H9 (cell line): Measurements from ENCODE around the gene TAS1R1. TPM values are rescaled to one million over a fixed set of nuclear protein-coding genes. Genes with fewer than 3 reads are reported as not detected.
A peak's percentile ranks its signal among the peaks of the same experiment; 100 is the strongest.

Experiments
- DNase-seq: peaks from one replicate; pipeline ENCODE4 v3.0.0-alpha.2; 2017
- H2AFZ ChIP-seq: one replicate; pipeline ENCODE4 v1.6.1; 2013; ENCODE audit warnings: mild to moderate bottlenecking, low read length, control low read depth, moderate library complexity
- H2AK5ac ChIP-seq: 2 replicates; pipeline ENCODE4 v1.6.1; 2013; ENCODE audit warnings: low read length, control low read depth, mixed read lengths; ENCODE audit not compliant: insufficient read length
- H2BK120ac ChIP-seq: one replicate; pipeline ENCODE4 v1.6.1; 2013; ENCODE audit warnings: low read depth, mild to moderate bottlenecking, low read length, control low read depth, inconsistent platforms; ENCODE audit not compliant: poor library complexity, severe bottlenecking
- H2BK12ac ChIP-seq: 2 replicates; pipeline ENCODE4 v1.6.1; 2013; ENCODE audit warnings: low read length, control low read depth, mixed read lengths, low read depth; ENCODE audit not compliant: insufficient read length
- H2BK15ac ChIP-seq: 2 replicates; pipeline ENCODE4 v1.6.1; 2013; ENCODE audit warnings: low read depth, low read length, control low read depth
- H2BK20ac ChIP-seq: one replicate; pipeline ENCODE4 v1.6.1; 2013; ENCODE audit warnings: low read depth, mild to moderate bottlenecking, low read length, control low read depth, inconsistent platforms; ENCODE audit not compliant: poor library complexity, severe bottlenecking
- H2BK5ac ChIP-seq: 2 replicates; pipeline ENCODE4 v1.6.1; 2013; ENCODE audit warnings: low read length, control low read depth, mixed read lengths; ENCODE audit not compliant: insufficient read length
- H3K14ac ChIP-seq: 2 replicates; pipeline ENCODE4 v1.6.1; 2013; ENCODE audit warnings: low read length, control low read depth; ENCODE audit not compliant: insufficient read depth
- H3K18ac ChIP-seq: 2 replicates; pipeline ENCODE4 v1.6.1; 2013; ENCODE audit warnings: low read depth, mild to moderate bottlenecking, mixed read lengths, low read length, control low read depth; ENCODE audit not compliant: insufficient read length
- H3K23ac ChIP-seq: 2 replicates; pipeline ENCODE4 v1.6.1; 2013; ENCODE audit warnings: low read length, control low read depth, mixed read lengths, low read depth; ENCODE audit not compliant: insufficient read length
- H3K23me2 ChIP-seq: 2 replicates; pipeline ENCODE4 v1.6.1; 2013; ENCODE audit warnings: low read depth, mild to moderate bottlenecking, mixed read lengths, low read length, control low read depth; ENCODE audit not compliant: insufficient read length, poor library complexity, severe bottlenecking
- H3K27ac ChIP-seq: 2 replicates; pipeline ENCODE4 v1.5.1; 2013; ENCODE audit warnings: low read length, control low read depth, mixed read lengths, low read depth; ENCODE audit not compliant: insufficient read length
- H3K27me3 ChIP-seq: 2 replicates; pipeline ENCODE4 v1.6.1; 2013; ENCODE audit warnings: low read length, control low read depth, inconsistent platforms; ENCODE audit not compliant: insufficient read depth
- H3K4ac ChIP-seq: 2 replicates; pipeline ENCODE4 v1.6.1; 2013; ENCODE audit warnings: low read depth, mild to moderate bottlenecking, control low read depth, inconsistent platforms, low read length, moderate library complexity
- H3K4me1 ChIP-seq: 2 replicates; pipeline ENCODE4 v1.6.1; 2013; ENCODE audit warnings: low read length, control low read depth, inconsistent platforms; ENCODE audit not compliant: insufficient read depth
- H3K4me2 ChIP-seq: 2 replicates; pipeline ENCODE4 v1.6.1; 2013; ENCODE audit warnings: low read length, control low read depth, mixed read lengths; ENCODE audit not compliant: insufficient read length, insufficient read depth
- H3K56ac ChIP-seq: 2 replicates; pipeline ENCODE4 v1.6.1; 2013; ENCODE audit warnings: low read depth, mild to moderate bottlenecking, mixed read lengths, low read length, control low read depth; ENCODE audit not compliant: insufficient read length
- H3K79me1 ChIP-seq: 2 replicates; pipeline ENCODE4 v1.6.1; 2013; ENCODE audit warnings: low read depth, mild to moderate bottlenecking, moderate library complexity, low read length, control low read depth, inconsistent platforms; ENCODE audit not compliant: insufficient read depth, poor library complexity, severe bottlenecking
- H3K79me2 ChIP-seq: 2 replicates; pipeline ENCODE4 v1.6.1; 2013; ENCODE audit warnings: low read length, control low read depth, inconsistent platforms; ENCODE audit not compliant: insufficient read depth
- H3K9ac ChIP-seq: 2 replicates; pipeline ENCODE4 v1.6.1; 2013; ENCODE audit warnings: low read length, control low read depth, mixed read lengths; ENCODE audit not compliant: insufficient read length; ENCODE audit errors: extremely low read depth
- H3K9me3 ChIP-seq: one replicate; pipeline ENCODE4 v1.6.1; 2013; ENCODE audit warnings: low read depth, low read length, inconsistent platforms; ENCODE audit not compliant: control insufficient read depth
- H3T11ph ChIP-seq: one replicate; pipeline ENCODE4 v1.6.1; 2013; ENCODE audit warnings: mild to moderate bottlenecking, low read length, control low read depth, inconsistent platforms
- H4K20me1 ChIP-seq: one replicate; pipeline ENCODE4 v1.6.1; 2013; ENCODE audit not compliant: control insufficient read depth, insufficient read length, insufficient read depth
- H4K5ac ChIP-seq: 2 replicates; pipeline ENCODE4 v1.6.1; 2013; ENCODE audit warnings: low read depth, mild to moderate bottlenecking, mixed read lengths, low read length, control low read depth; ENCODE audit not compliant: insufficient read length
- H4K8ac ChIP-seq: replicated peaks from 2 replicates; pipeline ENCODE4 v1.6.1; 2013; ENCODE audit warnings: low read length, control low read depth, mixed read lengths, low read depth; ENCODE audit not compliant: insufficient read length
- H4K91ac ChIP-seq: 2 replicates; pipeline ENCODE4 v1.6.1; 2013; ENCODE audit warnings: low read depth, mild to moderate bottlenecking, moderate library complexity, mixed read lengths, low read length, control low read depth; ENCODE audit not compliant: insufficient read length
- H3K27ac Mint-ChIP-seq, 3 experiments: 2 replicates in 2 of 3; 3 replicates in 1 of 3; pipeline ENCODE4 v1.8.0; 2020 to 2021; ENCODE audit warnings: mixed read lengths in 3 of 3, mild to moderate bottlenecking in 1 of 3, moderate library complexity in 1 of 3
- H3K27me3 Mint-ChIP-seq: 2 replicates; pipeline ENCODE4 v1.8.0; 2021; ENCODE audit warnings: low read depth, mild to moderate bottlenecking, moderate library complexity, mixed read lengths
- H3K36me3 Mint-ChIP-seq, 3 experiments: 2 replicates in 2 of 3; 3 replicates in 1 of 3; pipeline ENCODE4 v1.8.0; 2020 to 2021; ENCODE audit warnings: low read depth in 3 of 3, mixed read lengths in 3 of 3; ENCODE audit not compliant: insufficient read depth in 1 of 3
- H3K4me1 Mint-ChIP-seq, 2 experiments: 2 replicates each; pipeline ENCODE4 v1.8.0; 2020; ENCODE audit warnings: mixed read lengths in 2 of 2
- H3K4me3 Mint-ChIP-seq, 2 experiments: 2 replicates in 1 of 2; 3 replicates in 1 of 2; pipeline ENCODE4 v1.8.0; 2020 to 2021; ENCODE audit warnings: mild to moderate bottlenecking in 2 of 2, mixed read lengths in 2 of 2, moderate library complexity in 1 of 2
- H3K9me3 Mint-ChIP-seq, 2 experiments: 2 replicates in 1 of 2; 3 replicates in 1 of 2; pipeline ENCODE4 v1.8.0; 2020; ENCODE audit warnings: mild to moderate bottlenecking in 2 of 2, mixed read lengths in 2 of 2, moderate library complexity in 1 of 2
- WGBS: extraction: QIAGEN DNeasy Blood & Tissue Kit; methylation state at CpG from one replicate; pipeline ENCODE4 v1.1.7; 2013; ENCODE audit warnings: missing lambda C conversion rate, low lambda C conversion rate, mixed read lengths; ENCODE audit not compliant: insufficient read length; ENCODE audit errors: extremely low coverage; 5-methylcytosine and 5-hydroxymethylcytosine counted together
- total RNA-seq: library from RNA; stranded (reverse); gene quantifications from 2 replicates; pipeline ENCODE4 v1.2.1, GENCODE V29; 2021
- TF ChIP-seq, protein P1 (sequence below): fragments of 200-600 bp; sonication (generic); conservative IDR thresholded peaks from 3 replicates; pipeline ENCODE4 v1.8.0; 2021; ENCODE audit warnings: antibody characterized with exemption, mild to moderate bottlenecking

TAS1R1 gene
- total RNA-seq, 1 experiment from 2014 or later, result not detected

DNA sequence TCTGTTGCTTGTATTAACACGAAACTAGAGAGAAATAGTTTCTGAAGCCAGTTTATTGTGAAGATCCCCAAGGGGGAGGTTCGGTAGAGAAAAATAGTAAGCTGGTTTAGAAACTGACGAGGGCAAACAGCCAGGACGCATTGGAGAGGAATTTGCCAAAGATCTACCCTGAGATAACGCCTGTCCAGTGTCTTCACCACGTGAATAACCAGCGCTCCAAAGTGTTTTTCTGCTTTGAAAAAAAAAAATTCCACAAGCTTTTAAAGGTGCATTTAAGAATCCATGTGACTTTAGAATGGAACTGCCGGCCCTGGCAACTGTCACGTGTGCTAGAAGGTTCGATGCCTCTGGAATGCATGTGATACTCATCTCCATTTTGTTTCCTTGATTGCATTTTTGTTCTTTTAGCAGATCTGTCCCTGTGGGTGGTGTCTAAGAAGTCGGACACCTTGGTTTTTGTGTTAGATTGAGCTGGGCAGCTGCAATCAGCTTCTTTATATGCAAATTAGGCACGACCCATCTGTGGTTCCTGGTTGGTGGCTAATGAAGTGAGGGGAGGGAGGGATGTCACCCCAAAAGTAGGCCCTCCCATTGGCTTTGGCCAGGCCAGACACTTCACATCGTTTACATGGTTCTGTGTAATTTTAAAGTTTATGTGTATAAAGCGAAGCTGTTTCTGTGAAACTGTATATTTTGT is 68.3 kb downstream of the TAS1R1 start:
- Histone ChIP-seq H3K18ac (no peak overlapping the region), H2BK12ac (no peak overlapping the region), H3K4ac (no peak overlapping the region), H2BK120ac (no peak overlapping the region), H3K9ac (no peak overlapping the region), H3K23me2 (peaks cover 5% of the 10 kb centered on the region), H2AFZ (no peak overlapping the region), H3K56ac (no peak overlapping the region), H4K5ac (no peak overlapping the region), H4K8ac (no peak overlapping the region), H4K91ac (no peak overlapping the region), H3K23ac (no peak overlapping the region), H3K9me3 (no peaks in the 10 kb centered on the region), H3T11ph (no peak overlapping the region), H3K4me2 (no peak overlapping the region), H3K79me2 (peaks cover 4% of the 10 kb centered on the region; the same call in 1 of the 2 replicates), H3K27me3 (no peaks in the 10 kb centered on the region), H3K79me1 (peaks cover 9% of the 10 kb centered on the region), H2BK15ac (no peak overlapping the region), H3K14ac (no peak overlapping the region), H3K27ac (no peak overlapping the region), H2BK20ac (no peak overlapping the region), H4K20me1 (peaks cover 2% of the 10 kb centered on the region), H2AK5ac (no peak overlapping the region), H3K4me1 (no peaks in the 10 kb centered on the region), H2BK5ac (no peak overlapping the region)
- DNase-seq, result no peak
- TF ChIP-seq, protein P1, sequence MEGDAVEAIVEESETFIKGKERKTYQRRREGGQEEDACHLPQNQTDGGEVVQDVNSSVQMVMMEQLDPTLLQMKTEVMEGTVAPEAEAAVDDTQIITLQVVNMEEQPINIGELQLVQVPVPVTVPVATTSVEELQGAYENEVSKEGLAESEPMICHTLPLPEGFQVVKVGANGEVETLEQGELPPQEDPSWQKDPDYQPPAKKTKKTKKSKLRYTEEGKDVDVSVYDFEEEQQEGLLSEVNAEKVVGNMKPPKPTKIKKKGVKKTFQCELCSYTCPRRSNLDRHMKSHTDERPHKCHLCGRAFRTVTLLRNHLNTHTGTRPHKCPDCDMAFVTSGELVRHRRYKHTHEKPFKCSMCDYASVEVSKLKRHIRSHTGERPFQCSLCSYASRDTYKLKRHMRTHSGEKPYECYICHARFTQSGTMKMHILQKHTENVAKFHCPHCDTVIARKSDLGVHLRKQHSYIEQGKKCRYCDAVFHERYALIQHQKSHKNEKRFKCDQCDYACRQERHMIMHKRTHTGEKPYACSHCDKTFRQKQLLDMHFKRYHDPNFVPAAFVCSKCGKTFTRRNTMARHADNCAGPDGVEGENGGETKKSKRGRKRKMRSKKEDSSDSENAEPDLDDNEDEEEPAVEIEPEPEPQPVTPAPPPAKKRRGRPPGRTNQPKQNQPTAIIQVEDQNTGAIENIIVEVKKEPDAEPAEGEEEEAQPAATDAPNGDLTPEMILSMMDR, result no peak
- Mint-ChIP-seq H3K9me3 (no peaks in the 10 kb centered on the region), H3K4me1 (peaks cover 12 to 23% of the 10 kb centered on the region in 2 experiments), H3K36me3 (peaks cover 32 to 79% (median 73%) of the 10 kb centered on the region in 3 experiments), H3K27me3 (no peaks in the 10 kb centered on the region), H3K4me3 (no peak overlapping the region), H3K27ac (peak overlapping the region in 2 of 3 experiments; percentile 34 to 85; a peak in 3 of 7 replicates)
- WGBS, result no CpG with 5 or more reads among the region's 14 CpGs
